Fibroblast of pulmonary artery (primary cell): ENCODE results near the gene MEIOB.

Source experiments
- DNase-seq: peaks from one replicate; pipeline ENCODE4 v3.0.0-alpha.2; 2010; ENCODE audit warnings: low read depth
- H3K4me3 ChIP-seq: replicated peaks from 2 replicates; pipeline ENCODE4 v1.5.1; 2011; ENCODE audit warnings: low read depth, mild to moderate bottlenecking, control low read depth, low read length, moderate library complexity
- CTCF ChIP-seq: IDR thresholded peaks from 2 replicates; pipeline ENCODE4 v1.5.1; 2011; ENCODE audit warnings: mild to moderate bottlenecking, control low read depth, low read length, inconsistent platforms; ENCODE audit errors: missing control alignments

The MEIOB gene

GRCh38 chr16:1817716-1818115 is 54.2 kb downstream of the MEIOB start:
- no peak for TF ChIP-seq CTCF
- DNase-seq = no peak
- no peak overlapping the region for H3K4me3 ChIP-seq

DNA sequence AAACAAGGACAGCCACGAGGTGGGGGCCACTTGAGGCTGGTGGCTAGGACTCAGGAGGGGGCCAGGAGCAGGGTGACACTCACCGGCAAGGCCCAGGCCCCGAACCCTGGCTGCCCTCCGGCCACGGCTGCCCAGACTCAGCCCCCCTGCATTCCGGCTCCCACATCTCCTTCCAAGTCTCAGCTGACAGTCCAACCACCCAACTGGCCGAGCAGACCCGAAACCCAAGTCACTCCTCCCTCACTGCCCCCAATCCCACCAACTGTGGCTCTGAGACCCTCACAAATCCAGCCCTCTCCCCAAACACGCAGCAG is 54.7 kb downstream of the MEIOB start:
- no peak overlapping the region for H3K4me3 ChIP-seq
- no peak for DNase-seq
- no peak for TF ChIP-seq CTCF

DNA sequence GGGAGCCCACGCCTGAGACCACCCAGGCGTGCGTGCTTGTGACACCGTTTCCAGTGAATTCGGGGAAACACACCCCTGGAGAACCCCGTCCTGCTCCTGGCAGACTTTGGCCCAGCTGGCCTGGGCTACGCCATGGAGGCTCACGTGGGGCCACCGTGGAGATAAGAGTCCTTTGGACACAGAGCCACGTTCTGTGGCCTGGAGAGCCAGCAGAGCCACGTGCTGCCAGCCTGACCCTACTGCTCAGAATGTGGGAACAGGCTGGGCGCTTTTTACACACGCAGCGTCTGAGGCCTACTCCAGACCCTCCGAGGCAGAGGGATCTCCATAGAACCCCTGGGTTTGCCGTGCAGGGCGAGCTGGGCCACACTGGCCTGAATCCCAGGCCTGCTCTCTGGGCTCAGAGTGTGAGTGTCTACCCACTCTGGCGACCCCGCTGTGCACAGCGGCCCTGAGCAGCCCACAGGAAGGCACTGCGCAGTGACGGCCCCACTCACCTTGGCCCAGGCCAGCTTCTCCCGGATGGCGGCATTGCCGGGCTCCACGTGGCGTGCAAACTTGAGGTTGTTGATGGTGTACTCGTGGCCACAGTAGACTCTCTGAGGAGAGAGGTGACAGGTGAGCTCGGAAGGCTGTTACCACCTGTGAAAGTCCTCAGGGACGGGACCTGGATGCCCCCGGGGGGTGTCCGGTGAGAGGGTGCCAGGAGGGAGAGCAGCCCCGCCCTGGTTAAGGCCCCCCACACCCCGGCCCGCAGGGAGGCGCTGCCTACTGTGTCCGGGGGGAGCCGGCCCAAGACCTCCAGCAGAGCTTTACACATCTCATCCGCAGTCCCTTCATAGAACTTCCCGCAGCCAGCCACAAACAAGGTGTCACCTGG is 55.3 kb downstream of the MEIOB start:
- no peak for DNase-seq
- no peak overlapping the region for H3K4me3 ChIP-seq
- TF ChIP-seq CTCF = no peak

GRCh38 chr16:1815461-1815860 is 56.5 kb downstream of the MEIOB start:
- H3K4me3 ChIP-seq = no peak overlapping the region
- TF ChIP-seq CTCF = no peak
- DNase-seq = no peak

- peak; percentile 89 for DNase-seq
- peak; percentile 63 for TF ChIP-seq CTCF
- H3K4me3 ChIP-seq = no peak overlapping the region
Observed at GRCh38 chr16:1812732-1813163, 59.2 kb downstream of the MEIOB start.

- no peak for DNase-seq
- H3K4me3 ChIP-seq = no peak overlapping the region
- TF ChIP-seq CTCF = no peak
Observed at GRCh38 chr16:1810536-1810935, 61.4 kb downstream of the MEIOB start.

DNA sequence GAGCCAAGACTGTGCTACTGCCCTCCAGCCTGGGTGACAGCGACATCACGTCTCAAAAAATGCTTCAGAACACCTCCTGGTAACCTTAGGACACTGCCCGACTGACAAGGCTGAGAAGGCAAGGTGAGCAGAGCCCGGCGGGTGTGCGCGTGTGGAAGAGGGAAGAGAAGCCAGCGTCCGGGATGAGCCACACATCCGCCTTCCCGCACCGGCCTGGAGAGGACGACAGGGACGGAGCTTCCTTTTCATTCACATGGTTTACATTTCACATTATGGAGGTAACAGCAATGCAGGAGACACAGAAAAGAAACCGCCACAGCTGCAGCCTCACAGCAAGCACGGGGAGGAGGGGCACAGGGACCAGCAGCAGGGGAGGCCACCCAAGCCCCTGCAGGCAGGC is 61.9 kb downstream of the MEIOB start:
- no peak for TF ChIP-seq CTCF
- no peak overlapping the region for H3K4me3 ChIP-seq
- DNase-seq = no peak
